A549 (cell line): ENCODE results near the gene NCBP2. TPM values are rescaled to one million over a fixed set of nuclear protein-coding genes. Genes with fewer than 3 reads are reported as not detected.

Source experiments
- ATAC-seq, 2 experiments: fragments of 200-7000 bp in 1 of 2; fragments of >200 bp in 1 of 2; cut with Nextera tagmentation in 1 of 2; cut with Tn5 transposase in 1 of 2; 3 replicates each; pipeline versions ENCODE4 v1.8.0 to v1.9.1; 2018 to 2020; ENCODE audit warnings: mild to moderate bottlenecking in 1 of 2, moderate library complexity in 1 of 2
- CTCF ChIA-PET: fragments of 300-600 bp; sonication (Branson Sonifier 250); formaldehyde crosslinking; extraction: SDS; loops from one replicate; lab custom pipeline; 2021; ENCODE audit warnings: antibody characterized with exemption, inconsistent platforms; lab: Yijun Ruan, JAX
- POLR2A ChIA-PET: fragments of 350-600 bp; formaldehyde crosslinking; extraction: SDS; loops from one replicate; lab custom pipeline; 2021; ENCODE audit warnings: antibody characterized with exemption, inconsistent platforms; lab: Yijun Ruan, JAX
- DNase-seq, 2 experiments: peaks; one replicate each; pipeline versions ENCODE4 v3.0.0 to v3.0.0-alpha.2; 2011 to 2016; ENCODE audit warnings: low read depth in 1 of 2, low spot score in 1 of 2
- FAIRE-seq: peaks from 2 replicates; lab custom pipeline; 2011; peaks lifted over from hg19 to GRCh38; lab: Jason Lieb, UNC
- H3K27ac ChIP-seq, 2 experiments: fragments of >200 bp; sonication (Bioruptor Twin); formaldehyde crosslinking; 3 replicates each; pipeline ENCODE4 v1.5.1; 2016 to 2017
- H3K4me1 ChIP-seq: fragments of >200 bp; sonication (Bioruptor Twin); formaldehyde crosslinking; 3 replicates; pipeline ENCODE4 v1.6.1; 2016
- H3K4me2 ChIP-seq: fragments of >200 bp; sonication (Bioruptor Twin); formaldehyde crosslinking; 3 replicates; pipeline ENCODE4 v1.6.1; 2016
- H3K4me3 ChIP-seq: fragments of >200 bp; sonication (Bioruptor Twin); formaldehyde crosslinking; 3 replicates; pipeline ENCODE4 v1.5.1; 2016
- H3K9me3 ChIP-seq: fragments of >200 bp; sonication (Bioruptor Twin); formaldehyde crosslinking; 3 replicates; pipeline ENCODE4 v1.6.1; 2016
- ATOH8 ChIP-seq: fragments of 250-450 bp; sonication (Bioruptor Pico); IDR thresholded peaks from 2 replicates; pipeline ENCODE4 v1.5.0; 2020; ENCODE audit warnings: low read depth, mild to moderate bottlenecking, moderate library complexity
- CBX2 ChIP-seq: fragments of 200-600 bp; sonication (generic); IDR thresholded peaks from 2 replicates; pipeline ENCODE4 v1.6.1; 2016; ENCODE audit warnings: low read depth, mild to moderate bottlenecking, borderline replicate concordance
- CEBPB ChIP-seq, 2 experiments: fragments of >200 bp in 1 of 2; sonication (Bioruptor Twin) in 1 of 2; formaldehyde crosslinking in 1 of 2; IDR thresholded peaks; 2 replicates each; pipeline ENCODE4 v1.6.1; 2012 to 2016
- CHD2 ChIP-seq: fragments of 150-350 bp; IDR thresholded peaks from 2 replicates; pipeline ENCODE4 v1.6.1; 2014; ENCODE audit warnings: low read length; ENCODE audit not compliant: partially characterized antibody
- EHF ChIP-seq: fragments of 250-450 bp; sonication (Bioruptor Pico); IDR thresholded peaks from 2 replicates; pipeline ENCODE4 v1.5.0; 2020; ENCODE audit warnings: mild to moderate bottlenecking
- EHMT2 ChIP-seq: fragments of 200-600 bp; sonication (generic); IDR thresholded peaks from 2 replicates; pipeline ENCODE4 v1.6.1; 2016; ENCODE audit warnings: antibody characterized with exemption, low read depth, mild to moderate bottlenecking, moderate library complexity
- EP300 ChIP-seq, 2 experiments: fragments of >200 bp; sonication (Bioruptor Twin); formaldehyde crosslinking; IDR thresholded peaks; 2 replicates in 1 of 2; 3 replicates in 1 of 2; pipeline ENCODE4 v1.6.1; 2016 to 2017
- ESRRA ChIP-seq: fragments of 150-350 bp; IDR thresholded peaks from 2 replicates; pipeline ENCODE4 v1.6.1; 2014; ENCODE audit warnings: mild to moderate bottlenecking, low read length, borderline replicate concordance
- GATA3 ChIP-seq: IDR thresholded peaks from 2 replicates; pipeline ENCODE4 v1.6.1; 2012; ENCODE audit warnings: borderline replicate concordance
- HEYL ChIP-seq: fragments of 250-450 bp; sonication (Bioruptor Pico); IDR thresholded peaks from 2 replicates; pipeline ENCODE4 v1.8.0; 2021; ENCODE audit warnings: mild to moderate bottlenecking, moderate library complexity
- HMGXB4 ChIP-seq: fragments of 250-450 bp; sonication (Bioruptor Pico); IDR thresholded peaks from 2 replicates; pipeline ENCODE4 v1.5.0; 2021; ENCODE audit warnings: mild to moderate bottlenecking, moderate library complexity, borderline replicate concordance
- HOXA7 ChIP-seq: fragments of 250-450 bp; sonication (Bioruptor Pico); IDR thresholded peaks from 2 replicates; pipeline ENCODE4 v1.5.0; 2020; ENCODE audit warnings: mild to moderate bottlenecking, moderate library complexity
- JUN ChIP-seq, 2 experiments: fragments of >200 bp; sonication (Bioruptor Twin); formaldehyde crosslinking; IDR thresholded peaks; 2 replicates in 1 of 2; 3 replicates in 1 of 2; pipeline ENCODE4 v1.6.1; 2016 to 2017
- JUNB ChIP-seq: fragments of >200 bp; sonication (Bioruptor Twin); formaldehyde crosslinking; IDR thresholded peaks from 2 replicates; pipeline ENCODE4 v1.6.1; 2016
- MAFK ChIP-seq: fragments of 450-650 bp; IDR thresholded peaks from 2 replicates; pipeline ENCODE4 v1.6.1; 2014; ENCODE audit not compliant: partially characterized antibody
- MYC ChIP-seq: IDR thresholded peaks from 2 replicates; pipeline ENCODE4 v1.6.1; 2012; ENCODE audit warnings: mild to moderate bottlenecking, inconsistent platforms, low read length, improper control_type of control experiment, borderline replicate concordance
- PBX3 ChIP-seq: IDR thresholded peaks from 2 replicates; pipeline ENCODE4 v1.6.1; 2012
- PHF8 ChIP-seq: fragments of 200-600 bp; sonication (generic); IDR thresholded peaks from 2 replicates; pipeline ENCODE4 v1.6.1; 2016; ENCODE audit warnings: low read depth, mild to moderate bottlenecking, antibody characterized with exemption, moderate library complexity, borderline replicate concordance
- POLR2A ChIP-seq: IDR thresholded peaks from 2 replicates; pipeline ENCODE4 v1.6.1; 2012; ENCODE audit warnings: mild to moderate bottlenecking, low read length
- POLR2AphosphoS2 ChIP-seq: conservative IDR thresholded peaks from 2 replicates; pipeline ENCODE4 v1.6.1; 2012; ENCODE audit warnings: low read length, improper control_type of control experiment, inconsistent platforms
- RAD21 ChIP-seq, 2 experiments: fragments of >200 bp in 1 of 2; sonication (Bioruptor Twin) in 1 of 2; formaldehyde crosslinking in 1 of 2; IDR thresholded peaks in 1 of 2; conservative IDR thresholded peaks in 1 of 2; 2 replicates in 1 of 2; 3 replicates in 1 of 2; pipeline ENCODE4 v1.6.1; 2012 to 2018; ENCODE audit warnings: inconsistent platforms in 1 of 2
- RCOR1 ChIP-seq: fragments of 150-350 bp; IDR thresholded peaks from 2 replicates; pipeline ENCODE4 v1.6.1; 2014; ENCODE audit warnings: antibody characterized with exemption, low read length, low read depth
- REST ChIP-seq: fragments of 200-600 bp; sonication (generic); IDR thresholded peaks from 2 replicates; pipeline ENCODE4 v1.6.1; 2016; ENCODE audit warnings: antibody characterized with exemption, mild to moderate bottlenecking, moderate library complexity
- RNF2 ChIP-seq: fragments of 200-600 bp; sonication (generic); IDR thresholded peaks from 2 replicates; pipeline ENCODE4 v1.6.1; 2016; ENCODE audit warnings: low read depth, mild to moderate bottlenecking, antibody characterized with exemption, moderate library complexity, borderline replicate concordance
- TP53 ChIP-seq: fragments of 250-450 bp; sonication (Bioruptor Pico); IDR thresholded peaks from 2 replicates; pipeline ENCODE4 v1.5.0; 2021; ENCODE audit warnings: mild to moderate bottlenecking, moderate library complexity
- USF2 ChIP-seq: fragments of 450-650 bp; IDR thresholded peaks from 2 replicates; pipeline ENCODE4 v1.6.1; 2014; ENCODE audit warnings: antibody characterized with exemption
- ZNF302 ChIP-seq: fragments of 250-450 bp; sonication (Bioruptor Pico); IDR thresholded peaks from 2 replicates; pipeline ENCODE4 v1.9.0; 2021; ENCODE audit warnings: inconsistent platforms, mild to moderate bottlenecking, moderate library complexity
- WGBS: methylation state at CpG from one replicate; pipeline ENCODE4 v1.1.6; 2017; ENCODE audit errors: missing lambda C conversion rate; 5-methylcytosine and 5-hydroxymethylcytosine counted together
- polyA plus RNA-seq, 4 experiments: library from polyadenylated mRNA; depleted of rRNA in 3 of 4; stranded (reverse); fragments of >200 nt; fragmentation: RNase III in 1 of 4; extraction: RNeasy Plus Mini Kit Qiagen cat#74134 plus additional on column Dnase treatment in 1 of 4; gene quantifications; 2 replicates in 3 of 4; 3 replicates in 1 of 4; pipeline ENCODE4 v1.2.3, GENCODE V29; 2011 to 2017

Gene NCBP2
- polyA plus RNA-seq, 2 of the 4 experiments (the other 2 are of a cell fraction), result 63.6 to 68.0 TPM

GRCh38 chr3:196985298-196985697 is 43.0 kb upstream of the NCBP2 start:
- no peak overlapping the region for H3K27ac ChIP-seq
- no peak overlapping the region for H3K4me3 ChIP-seq
- TF ChIP-seq EHF (CRISPR knock-in tag), result no peak
- TF ChIP-seq TP53 (CRISPR knock-in tag), result no peak
- no peak for TF ChIP-seq JUNB
- TF ChIP-seq CEBPB (IDR thresholded peaks at IDR 0.05), result no peak
- TF ChIP-seq GATA3, result no peak
- TF ChIP-seq RNF2, result no peak
- TF ChIP-seq HMGXB4 (CRISPR knock-in tag), result no peak
- TF ChIP-seq EP300 (IDR thresholded peaks at IDR 0.05), result no peak
- no peak for TF ChIP-seq REST
- TF ChIP-seq HEYL (CRISPR knock-in tag), result no peak
- H3K4me2 ChIP-seq, result no peak overlapping the region
- no peaks in the 10 kb centered on the region for H3K4me1 ChIP-seq
- no peak for ATAC-seq
- no peak for FAIRE-seq
- 0 out of 3 replicates have a peak, but pooled peaks cover 4% of the 10 kb centered on the region for H3K9me3 ChIP-seq
- POLR2A ChIA-PET, result no interaction called here
- CTCF ChIA-PET, result interaction anchor here (0.9 to 2.8 kb wide), 2 partner anchors 15 to 44 kb away, joined by 3 to 9 read pairs; partner anchors contain the start of gene MELTF
- DNase-seq, result no peak
- whole genome bisulfite sequencing, result 75% methylated on average over 6 of the region's 6 CpGs

GRCh38 chr3:196983186-196983585 is 40.9 kb upstream of the NCBP2 start:
- no peak for DNase-seq
- no peak for FAIRE-seq
- H3K27ac ChIP-seq, result no peak overlapping the region
- ATAC-seq, result no peak
- no peak overlapping the region for H3K4me3 ChIP-seq
- POLR2A ChIA-PET, result no interaction called here
- WGBS, result 0% methylated on average over 1 of the region's 1 CpG
- CTCF ChIA-PET, result interaction anchor here (1.8 kb wide), 1 partner anchor 19 kb away, joined by 5 read pairs; no protein-coding TSS in a partner anchor
- 0 out of 3 replicates have a peak, but pooled peaks cover 4% of the 10 kb centered on the region for H3K9me3 ChIP-seq
- TF ChIP-seq ESRRA (no peak), MAFK (no peak), HOXA7 (CRISPR knock-in tag) (no peak), MYC (no peak), POLR2A (no peak), POLR2AphosphoS2 (no peak), RCOR1 (no peak), RAD21 (conservative IDR thresholded peaks at IDR 0.05 in 1 of 2, IDR thresholded peaks at IDR 0.05 in 1 of 2) (no peak)
- TF ChIP-seq, all 56 proteins: peak for 0
- Histone ChIP-seq H3K4me2 (no peak overlapping the region), H3K4me1 (no peaks in the 10 kb centered on the region)

GRCh38 chr3:196981657-196982056 is 39.3 kb upstream of the NCBP2 start:
- no peak overlapping the region for H3K4me3 ChIP-seq
- ATAC-seq (no peak), DNase-seq (no peak), FAIRE-seq (no peak)
- ChIA-PET CTCF (interaction anchor here (0.9 kb wide), 1 partner anchor 48 kb away, joined by 3 read pairs; the partner anchor contains the start of gene MELTF), POLR2A (no interaction called here)
- 81% methylated on average over 13 of the region's 13 CpGs for whole genome bisulfite sequencing
- H3K9me3 ChIP-seq, result 0 out of 3 replicates have a peak, but pooled peaks cover 4% of the 10 kb centered on the region
- no peak overlapping the region for H3K4me2 ChIP-seq
- H3K27ac ChIP-seq, result no peak overlapping the region
- no peaks in the 10 kb centered on the region for H3K4me1 ChIP-seq
- TF ChIP-seq GATA3 (no peak), ZNF302 (CRISPR knock-in tag) (no peak), RNF2 (no peak), PHF8 (no peak), ATOH8 (CRISPR knock-in tag) (no peak), CBX2 (no peak), CHD2 (no peak), PBX3 (no peak), RCOR1 (no peak), MYC (no peak), EP300 (IDR thresholded peaks at IDR 0.05) (no peak), EHMT2 (no peak), JUN (IDR thresholded peaks at IDR 0.05) (no peak), USF2 (no peak)
